Right ventricle myocardium superior (tissue), 1 donor: ENCODE results near the gene PDCD11. TPM values are rescaled to one million over a fixed set of nuclear protein-coding genes. Genes with fewer than 3 reads are reported as not detected.
"Not testable (repeated sequence)": the region's sequence is repeated elsewhere in the genome, so short reads cannot be mapped to it uniquely, and the experiment has no call there.

Experiments used
- ATAC-seq: fragments of 200-7000 bp; cut with Tn5 transposase; one replicate; pipeline ENCODE4 v1.9.1; 2020; ENCODE audit warnings: mild to moderate bottlenecking; ENCODE audit not compliant: poor library complexity
- DNase-seq: peaks from one replicate; pipeline ENCODE4 v3.0.0-alpha.2; 2020
- intact Hi-C: fragments of 100-400 bp; cut with DNase I; formaldehyde crosslinking; loops from one replicate; pipeline ENCODE4 v1.11.2; 2022
- long read RNA-seq: library from polyadenylated mRNA; unstranded; transcript quantifications from one replicate; pipeline ENCODE4 v2.0.0, GENCODE V29; 2021
- total RNA-seq: library from RNA; stranded (reverse); fragmentation: NEBNext Ultra II Directional; extraction: Animal tissue kit (Norgen Biotek cat#: 25700); gene quantifications from one replicate; pipeline ENCODE4 v1.2.1, GENCODE V29; 2021
- donor health status: DM: no; HTN: yes; CAD: no; lungs with severe emphysema.

PDCD11 gene, protein sequence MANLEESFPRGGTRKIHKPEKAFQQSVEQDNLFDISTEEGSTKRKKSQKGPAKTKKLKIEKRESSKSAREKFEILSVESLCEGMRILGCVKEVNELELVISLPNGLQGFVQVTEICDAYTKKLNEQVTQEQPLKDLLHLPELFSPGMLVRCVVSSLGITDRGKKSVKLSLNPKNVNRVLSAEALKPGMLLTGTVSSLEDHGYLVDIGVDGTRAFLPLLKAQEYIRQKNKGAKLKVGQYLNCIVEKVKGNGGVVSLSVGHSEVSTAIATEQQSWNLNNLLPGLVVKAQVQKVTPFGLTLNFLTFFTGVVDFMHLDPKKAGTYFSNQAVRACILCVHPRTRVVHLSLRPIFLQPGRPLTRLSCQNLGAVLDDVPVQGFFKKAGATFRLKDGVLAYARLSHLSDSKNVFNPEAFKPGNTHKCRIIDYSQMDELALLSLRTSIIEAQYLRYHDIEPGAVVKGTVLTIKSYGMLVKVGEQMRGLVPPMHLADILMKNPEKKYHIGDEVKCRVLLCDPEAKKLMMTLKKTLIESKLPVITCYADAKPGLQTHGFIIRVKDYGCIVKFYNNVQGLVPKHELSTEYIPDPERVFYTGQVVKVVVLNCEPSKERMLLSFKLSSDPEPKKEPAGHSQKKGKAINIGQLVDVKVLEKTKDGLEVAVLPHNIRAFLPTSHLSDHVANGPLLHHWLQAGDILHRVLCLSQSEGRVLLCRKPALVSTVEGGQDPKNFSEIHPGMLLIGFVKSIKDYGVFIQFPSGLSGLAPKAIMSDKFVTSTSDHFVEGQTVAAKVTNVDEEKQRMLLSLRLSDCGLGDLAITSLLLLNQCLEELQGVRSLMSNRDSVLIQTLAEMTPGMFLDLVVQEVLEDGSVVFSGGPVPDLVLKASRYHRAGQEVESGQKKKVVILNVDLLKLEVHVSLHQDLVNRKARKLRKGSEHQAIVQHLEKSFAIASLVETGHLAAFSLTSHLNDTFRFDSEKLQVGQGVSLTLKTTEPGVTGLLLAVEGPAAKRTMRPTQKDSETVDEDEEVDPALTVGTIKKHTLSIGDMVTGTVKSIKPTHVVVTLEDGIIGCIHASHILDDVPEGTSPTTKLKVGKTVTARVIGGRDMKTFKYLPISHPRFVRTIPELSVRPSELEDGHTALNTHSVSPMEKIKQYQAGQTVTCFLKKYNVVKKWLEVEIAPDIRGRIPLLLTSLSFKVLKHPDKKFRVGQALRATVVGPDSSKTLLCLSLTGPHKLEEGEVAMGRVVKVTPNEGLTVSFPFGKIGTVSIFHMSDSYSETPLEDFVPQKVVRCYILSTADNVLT (N-terminal part only)
- total RNA-seq, result 10.1 TPM
- long read RNA-seq, full-length matches to known transcripts, result 1 of 26 reads
- long read RNA-seq, partial matches to known transcripts, result 22 of 26 reads
- long read RNA-seq, other reads (novel, unspliced or antisense), result 3 of 26 reads

DNA sequence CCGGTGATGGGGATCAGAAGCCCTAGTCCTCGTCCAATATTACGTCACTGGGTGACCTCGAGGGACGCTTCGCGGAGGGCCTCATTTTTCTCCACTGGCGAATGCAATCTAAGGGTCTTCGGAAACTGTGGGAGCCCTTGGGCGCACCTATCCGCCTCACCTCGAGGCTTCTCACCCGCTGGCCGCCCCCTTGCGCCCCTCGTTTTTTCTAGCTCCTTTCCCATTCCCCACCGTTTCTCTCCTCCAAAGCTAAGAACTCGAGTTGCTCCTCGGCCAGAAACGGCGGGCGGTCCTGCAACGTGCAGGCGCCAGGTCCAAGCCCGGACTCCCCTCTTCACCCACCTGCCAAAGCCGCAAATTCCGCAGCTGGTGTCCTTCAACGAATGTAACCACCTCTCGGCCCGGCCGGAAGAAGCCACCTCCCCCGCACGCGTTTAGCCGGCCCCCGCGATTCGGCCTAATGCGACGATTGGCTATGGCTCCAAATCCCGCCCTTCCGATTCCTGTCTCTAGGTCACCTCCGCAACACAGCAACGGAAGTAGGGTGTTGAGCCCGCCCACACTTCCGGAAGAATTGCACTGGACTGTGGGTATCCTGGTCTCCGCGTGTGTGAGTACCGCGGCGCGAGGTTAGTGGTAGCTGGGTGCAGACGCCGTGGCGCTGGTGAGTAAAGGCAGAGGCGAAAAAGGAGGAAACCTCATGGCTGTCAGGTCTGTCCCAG is at the start of gene PDCD11, which contains the start of gene ATP5MK:
Gene PDCD11, plus strand, starts transcription at position 560 of the 722 bp plus-strand sequence. CDS start 1,801 bp downstream, outside the sequence.
Gene ATP5MK, minus strand, starts transcription at position 409 of the 722 bp plus-strand sequence. CDS start 4,018 bp downstream, outside the sequence.
- DNase-seq (peak; percentile 99), ATAC-seq (peak; percentile 99)
- intact Hi-C loops, result no loop called here

DNA sequence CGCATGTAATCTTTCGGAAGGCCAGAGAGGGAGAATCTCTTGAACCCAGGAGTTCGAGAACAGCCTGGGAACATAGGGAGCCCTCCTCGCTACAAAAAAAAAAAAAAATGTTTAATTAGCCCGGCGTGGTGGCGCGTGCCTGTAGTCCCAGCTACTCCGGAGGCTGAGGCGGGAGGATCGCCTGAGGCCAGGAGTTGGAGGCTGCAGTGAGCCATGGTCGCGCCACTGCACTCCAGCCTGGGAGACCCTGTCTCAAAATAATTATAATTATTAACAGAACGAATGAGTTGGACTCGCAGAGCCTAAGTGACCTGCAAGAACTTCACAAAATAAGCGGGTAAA is 46.3 kb upstream of the PDCD11 start:
- DNase-seq, result no peak
- no peak for ATAC-seq
- intact Hi-C loops, result no loop called here

DNA sequence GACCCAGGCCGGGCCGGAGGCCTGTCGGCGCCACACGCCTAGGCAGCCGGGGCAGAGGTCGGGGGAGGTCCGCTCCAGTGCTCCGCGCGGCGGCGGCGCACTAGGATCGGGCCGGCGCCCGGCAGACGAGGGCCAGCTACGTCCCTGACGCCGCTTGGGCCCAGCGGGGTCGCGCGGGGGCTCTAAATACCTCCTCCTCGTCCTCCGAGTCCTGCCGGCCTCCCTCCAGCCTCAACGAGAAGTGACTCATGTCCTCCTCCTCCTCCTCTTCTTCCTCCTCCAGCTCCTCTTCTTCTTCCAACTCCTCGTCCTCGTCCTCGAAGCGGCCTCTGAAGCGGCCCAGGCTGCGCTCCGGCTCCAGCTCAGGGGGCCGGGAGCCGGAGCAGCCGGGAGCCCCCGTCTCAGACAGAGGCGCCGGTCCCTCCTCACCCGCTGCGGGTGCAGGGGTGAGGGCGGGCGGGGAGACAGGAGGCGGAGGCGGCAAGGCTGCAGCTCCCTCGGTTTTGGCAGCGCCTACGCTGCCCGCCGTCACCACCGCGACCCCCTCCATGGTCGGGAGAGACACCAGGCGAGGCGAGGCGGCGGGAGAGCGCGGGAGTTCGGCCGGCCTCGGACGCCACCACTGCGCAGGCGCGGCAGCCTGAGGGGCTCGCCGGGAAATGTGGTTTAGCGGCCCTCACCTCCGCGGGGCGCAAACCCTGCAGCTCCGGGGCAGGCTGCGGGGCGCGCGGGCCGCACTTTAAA is 45.7 kb upstream of the PDCD11 start, which contains the start of gene PCGF6:
Gene PCGF6, minus strand, starts transcription at position 624 of the 744 bp plus-strand sequence. Its CDS starts 74 bp downstream, at position 550.
- intact Hi-C loops, result no loop called here
- ATAC-seq (peak; percentile 100), DNase-seq (peak; percentile 89)

DNA sequence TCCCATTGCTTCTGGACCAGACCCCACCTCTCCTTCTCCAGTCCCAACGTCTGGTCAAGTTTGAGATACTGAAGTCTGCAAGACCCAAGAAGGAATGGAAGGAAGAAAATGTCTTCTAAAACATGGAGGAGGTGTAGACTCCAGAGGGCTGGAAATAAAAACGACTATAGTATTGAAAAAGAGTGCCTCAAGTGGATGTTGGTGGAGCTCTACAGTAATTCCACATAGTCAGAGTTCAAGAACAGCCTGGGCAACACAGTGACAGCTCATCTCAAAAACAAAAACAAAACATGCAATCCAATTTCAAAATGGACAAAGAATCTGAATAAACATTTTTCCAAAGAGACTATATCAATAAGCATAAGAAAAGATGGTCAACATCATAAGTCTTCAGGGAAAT is 43.1 kb upstream of the PDCD11 start:
- no peak for DNase-seq
- no peak for ATAC-seq
- intact Hi-C loops, result no loop called here

GRCh38 chr10:103354567-103354966 is 41.9 kb upstream of the PDCD11 start:
- intact Hi-C loops, ATAC-seq, DNase-seq: not testable (repeated sequence)

GRCh38 chr10:103355906-103356599 is 40.4 kb upstream of the PDCD11 start:
- intact Hi-C loops, result no loop called here
- no peak for ATAC-seq

DNA sequence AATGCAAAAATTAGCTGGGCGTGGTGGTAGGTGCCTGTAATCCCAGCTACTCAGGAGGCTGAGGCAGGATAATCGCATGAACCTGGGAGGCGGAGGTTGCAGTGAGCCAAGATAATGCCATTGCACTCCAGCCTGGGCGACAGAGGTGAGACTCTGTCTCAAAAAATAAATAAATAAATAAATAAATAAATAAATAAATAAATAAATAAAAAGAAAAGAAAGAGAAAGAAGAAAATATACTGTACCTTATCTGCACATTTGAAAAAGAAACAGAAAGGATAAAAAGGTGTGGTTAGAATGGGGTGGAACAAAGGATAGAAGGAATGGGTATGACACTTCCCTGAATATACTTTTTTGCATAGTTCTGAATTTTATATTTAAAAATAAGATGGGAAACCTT is 36.9 kb upstream of the PDCD11 start:
- DNase-seq, ATAC-seq, intact Hi-C loops: not testable (repeated sequence)

More at GRCh38 chr10:103355906-103356599, 40.4 kb upstream of the PDCD11 start:
- no peak for DNase-seq

DNA sequence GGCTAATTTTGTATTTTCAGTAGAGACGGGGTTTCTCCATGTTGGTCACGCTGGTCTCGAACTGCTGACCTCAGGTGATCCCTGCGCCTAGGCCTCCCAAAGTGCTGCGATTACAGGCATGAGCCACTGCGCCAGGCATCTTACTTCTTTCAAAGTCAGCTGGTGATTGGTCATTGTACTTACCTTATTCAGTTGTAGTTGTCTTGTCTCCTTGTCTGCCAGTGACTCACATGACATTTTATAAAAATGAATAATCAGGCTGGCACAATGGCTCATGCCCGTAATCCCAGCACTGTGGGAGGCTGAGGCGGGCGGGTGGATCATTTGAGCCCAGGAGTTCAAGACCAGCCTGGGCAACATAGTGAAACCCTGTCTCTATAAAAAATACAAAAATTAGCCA is 35.6 kb upstream of the PDCD11 start:
- ATAC-seq, intact Hi-C loops, DNase-seq: not testable (repeated sequence)

GRCh38 chr10:103367379-103367781 is 29.0 kb upstream of the PDCD11 start:
- intact Hi-C loops, result no loop called here
- DNase-seq (no peak), ATAC-seq (no peak)

GRCh38 chr10:103367782-103368518 is 28.5 kb upstream of the PDCD11 start, which contains the start of gene TAF5:
TAF5 (plus strand) TSS chr10:103367976; CDS start chr10:103367990, 14 bp downstream.
- ATAC-seq (peak; percentile 93), DNase-seq (peak; percentile 93)
- intact Hi-C loops, result no loop called here

- DNase-seq (no peak), ATAC-seq (no peak)
- intact Hi-C loops, result no loop called here
Observed at GRCh38 chr10:103373544-103373943, 22.9 kb upstream of the PDCD11 start.

GRCh38 chr10:103374263-103374662 is 22.2 kb upstream of the PDCD11 start:
- intact Hi-C loops, result no loop called here
- no peak for ATAC-seq
- DNase-seq, result no peak

DNA sequence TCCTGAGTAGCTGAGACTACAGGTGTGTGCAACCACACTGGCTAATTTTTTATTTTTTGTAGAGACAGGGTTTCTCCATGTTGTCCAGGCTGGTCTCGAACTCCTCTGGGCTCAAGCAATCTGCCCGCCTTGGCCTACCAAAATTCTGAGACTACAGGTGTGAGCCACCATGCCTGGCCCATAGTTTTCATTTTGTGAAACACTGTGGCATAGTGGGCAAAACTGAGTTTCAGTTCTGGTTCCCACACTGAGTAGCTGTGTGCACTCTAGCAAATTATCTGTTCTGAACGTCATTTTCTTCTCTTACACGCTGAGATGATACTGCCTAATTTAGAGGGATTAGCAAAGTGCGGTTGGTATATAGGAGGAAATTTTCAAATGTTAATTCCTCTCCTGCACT is 13.7 kb upstream of the PDCD11 start:
- no peak for DNase-seq
- no peak for ATAC-seq

DNA sequence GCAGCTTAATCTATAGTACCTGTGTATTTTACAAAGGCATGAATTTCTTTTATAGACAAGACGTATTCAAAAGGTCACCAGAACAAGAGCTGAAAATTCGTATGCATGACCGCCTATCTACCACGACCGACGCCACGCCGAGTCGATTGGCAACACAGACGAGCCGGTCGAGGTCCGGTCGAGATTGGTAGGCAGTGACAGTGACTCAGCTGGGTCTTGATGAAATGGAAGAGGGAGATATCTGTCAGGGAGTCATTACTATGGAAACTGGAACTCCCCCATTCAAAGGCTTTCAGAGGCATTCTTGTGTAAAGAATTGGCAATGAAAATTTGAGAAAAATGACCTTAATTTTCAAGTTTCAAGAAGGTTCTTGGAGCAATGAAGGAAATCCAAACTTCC is 2.2 kb upstream of the PDCD11 start:
- DNase-seq (no peak), ATAC-seq (no peak)
- intact Hi-C loops, result no loop called here

More for the DNA sequence above, 13.7 kb upstream of the PDCD11 start:
- intact Hi-C loops, result no loop called here

DNA sequence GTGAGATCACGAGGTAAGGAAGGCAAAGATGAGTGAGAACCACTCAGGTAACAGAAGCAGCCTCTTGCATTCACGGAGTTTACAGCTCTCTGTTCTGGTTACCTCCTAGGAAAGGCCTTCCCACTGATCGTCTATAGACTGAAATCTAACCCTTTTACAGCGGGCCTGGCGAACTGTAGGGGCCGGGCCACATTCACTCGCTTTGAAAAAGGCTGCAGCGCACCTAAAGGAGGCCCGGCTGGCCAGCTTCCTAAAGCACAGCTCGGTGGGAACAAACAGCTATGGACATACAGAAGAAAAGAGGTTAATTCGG is 716 bp upstream of the PDCD11 start:
- ATAC-seq (no peak), DNase-seq (no peak)
- intact Hi-C loops, result no loop called here

DNA sequence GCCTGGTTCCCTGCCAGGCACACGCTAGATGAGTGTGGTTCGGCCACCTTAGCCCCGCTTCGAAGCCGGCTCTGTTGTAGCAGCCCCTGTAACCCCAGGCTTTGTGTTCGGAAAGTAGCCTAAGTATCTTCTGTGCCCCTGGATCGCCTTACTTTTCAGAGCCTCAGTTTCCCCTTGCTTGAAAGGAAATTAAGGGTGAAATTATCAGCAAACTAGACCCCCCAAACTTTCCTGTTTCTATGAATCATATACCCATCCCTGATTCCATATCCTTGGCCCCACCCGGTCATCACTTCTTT is 312 bp downstream of the PDCD11 start:
- ATAC-seq (no peak), DNase-seq (no peak)
- intact Hi-C loops, result no loop called here
